TTC549 (cell line): ENCODE measurements around the gene SLC25A43.

Source experiments
- FAIRE-seq: peaks from 2 replicates; lab custom pipeline; 2012; peaks lifted over from hg19 to GRCh38; lab: Jason Lieb, UNC

Gene SLC25A43

DNA sequence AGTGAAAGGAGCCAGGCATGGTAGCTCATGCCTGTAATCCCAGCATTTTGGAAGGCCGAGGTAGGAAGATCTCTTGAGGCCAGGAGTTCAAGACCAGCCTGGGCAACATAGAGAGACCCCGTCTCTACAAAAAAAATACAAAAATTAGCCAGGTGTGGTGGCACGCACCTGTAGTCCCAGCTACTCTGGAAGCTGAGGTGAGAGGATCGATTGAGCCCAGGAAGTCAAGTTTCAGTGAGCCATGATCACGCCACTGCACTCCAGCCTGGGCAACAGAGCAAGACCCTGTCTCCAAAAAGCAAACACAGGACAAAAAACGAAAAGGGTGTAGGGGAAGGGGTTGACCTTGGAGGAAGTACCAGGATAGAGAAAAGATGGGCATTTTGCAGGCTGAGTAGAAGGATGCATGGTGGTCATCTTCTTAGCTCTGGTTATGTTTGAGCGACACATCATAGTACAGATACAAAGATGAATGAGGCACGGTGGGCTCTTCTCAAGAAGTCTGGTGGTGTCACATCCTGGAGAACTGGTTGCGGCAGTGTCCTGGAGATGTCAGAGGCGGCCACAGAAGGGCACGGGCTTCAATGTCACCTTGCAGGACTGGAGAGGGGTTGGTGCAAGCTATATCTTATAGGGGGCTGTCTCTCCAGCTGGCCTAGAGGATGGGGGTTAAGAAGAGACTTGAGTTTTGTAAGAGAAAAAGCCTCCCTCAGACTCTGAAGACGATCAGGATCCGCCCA is 101.1 kb downstream of the SLC25A43 start:
- FAIRE-seq: no peak

DNA sequence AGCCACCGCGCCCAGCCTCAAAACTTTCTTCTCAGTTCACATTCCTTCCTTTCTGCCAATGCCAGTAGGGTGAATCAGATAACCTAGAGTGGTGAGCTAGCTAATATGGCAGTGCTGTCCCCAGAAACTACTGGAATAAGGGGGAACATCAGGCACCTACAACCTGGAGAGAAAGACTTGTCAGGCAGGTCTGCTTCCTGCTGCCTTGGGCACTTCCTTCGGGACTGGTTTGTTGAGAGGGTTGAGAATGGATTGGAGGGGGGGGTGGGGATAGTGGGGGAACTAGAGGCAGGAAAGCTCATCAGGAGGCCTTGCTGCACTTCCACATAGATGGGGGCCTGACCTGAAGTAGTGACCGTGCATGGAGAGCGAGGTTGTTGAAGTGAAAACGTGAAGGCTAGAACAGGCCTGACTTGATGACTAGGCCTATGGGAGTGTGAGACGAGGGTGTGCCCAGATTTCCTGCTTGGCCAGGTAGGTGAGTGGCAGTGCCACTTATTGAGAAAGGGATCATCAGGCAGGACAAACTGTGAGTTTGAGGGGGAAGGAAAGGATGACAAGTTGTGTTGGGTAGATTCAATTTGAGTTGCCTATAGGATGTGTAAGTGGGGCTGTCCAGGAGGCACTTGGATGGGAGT is 102.5 kb downstream of the SLC25A43 start:
- FAIRE-seq: no peak

DNA sequence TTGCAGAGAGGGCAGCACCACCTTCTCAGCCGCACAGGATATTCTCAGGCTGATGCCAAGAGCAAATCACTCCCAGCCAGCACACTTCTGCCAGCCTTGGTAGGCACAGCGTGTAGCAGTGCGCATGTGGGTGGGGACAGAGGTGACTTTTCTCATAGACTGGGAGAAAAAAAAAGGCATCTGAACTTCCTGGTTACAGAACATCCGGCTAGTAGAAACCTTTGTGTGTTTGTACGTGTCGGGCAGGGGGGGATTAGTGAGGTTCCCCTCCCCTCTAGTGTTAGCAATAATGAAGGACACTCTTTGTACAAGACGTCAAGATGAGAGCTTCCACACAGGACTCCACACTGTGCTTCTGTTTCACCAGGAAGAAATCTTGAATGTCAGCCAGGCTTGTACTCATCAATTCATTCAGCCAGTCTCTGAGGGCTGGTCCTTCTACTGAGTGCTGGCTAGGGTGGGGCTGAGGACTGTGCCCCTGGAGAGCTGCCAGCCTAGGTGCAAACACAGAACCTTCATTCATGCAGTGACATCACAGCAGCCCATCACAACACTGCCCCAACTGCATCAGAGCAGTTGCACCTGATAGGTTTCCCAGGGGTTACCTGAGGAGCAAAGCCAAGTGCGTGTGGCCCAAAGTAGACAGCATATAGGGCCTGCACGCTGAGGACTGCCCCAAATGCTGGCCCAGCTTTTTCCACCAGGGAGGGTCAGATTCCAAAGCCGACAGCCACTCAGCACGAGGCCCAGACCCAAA is 103.8 kb downstream of the SLC25A43 start:
- FAIRE-seq: no peak

DNA sequence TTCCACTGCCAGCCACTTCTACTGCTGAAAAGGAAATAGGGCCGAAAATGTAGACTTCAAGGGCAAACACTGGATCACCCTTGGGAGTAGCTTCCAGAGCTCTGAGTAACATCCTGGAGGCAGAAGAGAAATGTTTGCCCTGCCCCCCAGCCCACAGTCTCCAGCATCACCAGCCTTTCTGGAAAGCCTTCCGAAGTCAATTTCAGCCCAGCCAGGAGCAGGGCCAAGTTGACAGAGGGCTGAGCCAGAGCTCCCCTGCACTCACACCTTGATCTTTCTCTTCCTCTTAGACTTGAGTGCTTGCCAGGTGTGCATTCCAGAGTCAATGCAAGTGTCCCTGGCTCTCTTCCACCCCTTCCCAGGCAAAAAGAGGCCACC is 104.3 kb downstream of the SLC25A43 start:
- FAIRE-seq: no peak
